GM12892 (cell line): ENCODE results near the gene SYT6. TPM values are rescaled to one million over a fixed set of nuclear protein-coding genes. Genes with fewer than 3 reads are reported as not detected.

Experiments used
- DNase-seq: peaks from one replicate; pipeline ENCODE4 v3.0.0; 2011; ENCODE audit not compliant: insufficient read length
- FAIRE-seq: peaks from 2 replicates; lab custom pipeline; 2011; peaks lifted over from hg19 to GRCh38; lab: Jason Lieb, UNC
- POLR2A ChIP-seq: IDR thresholded peaks from 2 replicates; pipeline ENCODE4 v1.6.1; 2011; ENCODE audit warnings: low read depth, low read length, control low read depth
- POLR2AphosphoS5 ChIP-seq: IDR thresholded peaks from 2 replicates; pipeline ENCODE4 v1.6.1; 2011; ENCODE audit warnings: low read depth, low read length, control low read depth
- TAF1 ChIP-seq: IDR thresholded peaks from 2 replicates; pipeline ENCODE4 v1.6.1; 2011; ENCODE audit warnings: low read depth, mild to moderate bottlenecking, control low read depth, low read length, borderline replicate concordance
- polyA plus RNA-seq: library from polyadenylated mRNA; unstranded; fragments of >200 nt; gene quantifications from one replicate; pipeline ENCODE4 v1.2.1, GENCODE V29; 2012; ENCODE audit warnings: missing spikeins, inconsistent platforms; ENCODE audit not compliant: missing spikeins

Gene SYT6, protein sequence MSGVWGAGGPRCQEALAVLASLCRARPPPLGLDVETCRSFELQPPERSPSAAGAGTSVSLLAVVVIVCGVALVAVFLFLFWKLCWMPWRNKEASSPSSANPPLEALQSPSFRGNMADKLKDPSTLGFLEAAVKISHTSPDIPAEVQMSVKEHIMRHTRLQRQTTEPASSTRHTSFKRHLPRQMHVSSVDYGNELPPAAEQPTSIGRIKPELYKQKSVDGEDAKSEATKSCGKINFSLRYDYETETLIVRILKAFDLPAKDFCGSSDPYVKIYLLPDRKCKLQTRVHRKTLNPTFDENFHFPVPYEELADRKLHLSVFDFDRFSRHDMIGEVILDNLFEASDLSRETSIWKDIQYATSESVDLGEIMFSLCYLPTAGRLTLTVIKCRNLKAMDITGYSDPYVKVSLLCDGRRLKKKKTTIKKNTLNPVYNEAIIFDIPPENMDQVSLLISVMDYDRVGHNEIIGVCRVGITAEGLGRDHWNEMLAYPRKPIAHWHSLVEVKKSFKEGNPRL
- polyA plus RNA-seq, result not detected

DNA sequence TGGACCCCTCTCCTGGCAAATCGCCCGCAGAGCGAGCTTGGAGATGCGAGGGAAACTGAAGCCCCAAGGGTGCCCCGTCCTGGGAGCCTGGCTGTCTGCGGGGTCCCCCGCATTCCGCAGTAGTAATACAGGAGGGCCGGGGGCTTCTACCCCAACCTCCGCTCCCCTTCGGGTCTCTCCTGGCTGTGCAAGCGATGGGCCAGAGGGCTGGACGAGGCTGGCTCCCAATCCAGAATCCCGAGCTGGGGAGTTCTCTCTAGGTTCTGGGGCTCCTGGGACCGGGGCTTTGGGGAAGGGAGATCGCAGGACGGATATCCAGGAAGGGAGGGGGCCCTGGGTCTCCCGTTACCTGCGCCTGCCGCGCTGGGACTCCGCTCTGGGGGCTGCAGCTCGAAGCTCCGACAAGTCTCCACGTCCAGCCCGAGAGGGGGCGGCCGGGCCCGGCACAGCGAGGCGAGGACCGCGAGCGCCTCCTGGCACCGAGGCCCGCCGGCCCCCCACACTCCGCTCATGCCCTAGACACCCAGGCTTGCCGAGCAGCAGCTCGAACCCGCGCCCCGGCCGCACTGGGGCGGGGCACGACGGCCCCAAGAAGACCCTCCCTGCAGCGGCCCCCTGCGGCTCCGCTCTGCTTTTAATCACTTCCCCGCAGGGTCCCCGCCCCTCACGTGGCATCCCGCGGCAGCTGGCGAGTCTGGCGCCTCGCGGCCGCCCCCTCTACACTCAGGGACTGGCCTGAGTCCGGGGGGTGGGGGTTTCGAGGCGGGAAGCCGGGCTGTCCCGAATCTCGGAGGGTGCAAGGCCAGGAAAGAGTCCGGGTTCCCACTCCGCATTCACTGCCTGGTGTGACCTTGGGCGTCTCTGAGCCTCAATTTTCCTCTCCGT is at the start of gene SYT6:
Gene SYT6, minus strand, starts transcription at position 609 of the 885 bp plus-strand sequence. Its CDS starts 97 bp downstream, at position 512.
- DNase-seq, result no peak
- TF ChIP-seq POLR2AphosphoS5 (no peak), TAF1 (no peak), POLR2A (no peak)
- no peak for FAIRE-seq

DNA sequence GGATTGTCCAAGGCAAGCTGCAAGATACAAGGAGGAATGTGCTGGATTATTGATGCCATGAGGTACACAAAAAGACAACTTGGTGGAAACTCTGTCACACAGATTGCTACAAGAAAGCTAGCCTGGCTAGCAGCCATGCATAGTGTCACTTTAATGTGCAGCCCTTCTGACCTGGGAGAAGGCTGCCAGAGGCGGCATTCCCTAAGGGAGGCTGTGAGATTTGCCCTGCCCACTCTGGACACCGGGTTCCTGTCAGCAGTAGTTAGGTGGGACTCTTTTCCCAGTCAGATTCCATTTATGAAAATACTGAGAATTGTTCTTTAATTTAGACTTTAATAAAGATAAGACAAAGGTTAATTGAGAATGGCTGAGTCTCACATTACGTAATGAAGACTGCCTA is 47.8 kb upstream of the SYT6 start:
- DNase-seq, result no peak
- TF ChIP-seq POLR2A, result no peak
- TF ChIP-seq TAF1, result no peak
- no peak for TF ChIP-seq POLR2AphosphoS5
- no peak for FAIRE-seq

DNA sequence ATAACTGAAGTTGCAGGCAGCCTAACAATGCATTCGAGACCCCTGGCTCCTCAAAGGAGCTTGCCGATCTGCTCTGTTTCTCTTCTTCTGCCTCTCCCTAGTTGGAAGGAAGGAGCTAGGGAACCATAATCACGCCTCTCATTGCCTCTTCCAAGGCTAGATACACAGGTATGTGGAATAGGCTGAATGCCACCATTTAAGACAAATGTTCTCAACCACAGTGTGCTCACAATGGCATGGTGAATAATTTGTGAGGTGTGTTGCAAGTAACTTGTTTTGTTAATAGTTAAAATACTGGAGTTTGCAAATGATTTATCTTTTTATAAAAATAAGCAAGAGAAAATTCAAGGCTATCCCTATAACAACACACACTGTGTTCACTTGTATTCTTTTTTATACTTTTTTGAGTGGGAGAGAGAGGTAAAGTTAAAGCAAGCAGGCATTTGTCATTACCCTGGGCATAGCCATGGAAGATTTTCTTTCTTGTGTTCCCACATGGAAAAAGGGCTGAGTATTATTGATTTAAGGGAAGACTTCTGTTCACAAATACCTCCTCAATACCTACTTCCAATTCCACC is 45.4 kb upstream of the SYT6 start:
- TF ChIP-seq TAF1, result no peak
- no peak for TF ChIP-seq POLR2A
- TF ChIP-seq POLR2AphosphoS5, result no peak
- FAIRE-seq (no peak), DNase-seq (no peak)

DNA sequence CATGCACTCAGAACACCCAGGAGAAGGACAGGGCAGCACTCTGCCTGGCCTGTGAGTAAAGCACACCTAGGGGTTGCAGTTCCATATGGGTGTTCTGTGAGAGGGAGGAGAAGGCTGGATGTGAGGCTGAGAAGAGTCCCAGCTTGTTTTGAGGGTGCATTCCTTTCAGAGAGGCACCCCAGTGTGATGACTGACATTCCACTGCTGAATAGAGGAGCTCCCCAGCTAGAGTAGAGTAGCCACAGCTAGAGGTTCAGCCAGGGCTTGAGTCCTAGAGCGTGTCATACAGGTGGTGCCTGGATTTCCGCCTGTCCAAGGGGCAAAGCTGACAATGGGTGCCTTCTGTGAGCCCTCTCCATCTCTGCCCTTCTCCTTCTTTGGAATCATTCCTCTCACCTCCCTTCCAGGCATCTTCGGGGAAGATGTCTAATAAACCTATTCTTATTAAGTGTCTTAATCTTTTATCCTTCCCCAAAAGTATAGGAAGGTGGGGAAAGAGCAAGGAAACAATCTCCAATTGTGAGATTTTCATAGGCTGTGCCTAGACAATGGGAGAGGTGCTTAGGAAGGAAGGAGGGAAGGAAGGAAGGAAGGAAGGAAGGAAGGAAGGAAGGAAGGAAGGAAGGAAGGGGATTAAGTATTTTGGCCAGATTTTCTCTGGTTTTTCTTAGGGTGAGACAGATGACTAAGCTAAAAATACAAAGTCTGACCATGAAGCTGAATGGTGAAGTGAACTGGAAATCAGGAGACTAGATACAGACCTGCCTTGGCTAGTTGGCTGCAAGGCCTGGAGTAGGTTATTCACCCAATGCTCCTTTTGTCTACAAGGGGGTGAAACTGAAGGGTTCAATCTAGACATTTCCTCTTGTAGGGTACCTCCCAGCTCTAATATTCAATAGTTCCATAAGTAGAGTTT is 43.6 kb upstream of the SYT6 start:
- no peak for TF ChIP-seq POLR2A
- no peak for TF ChIP-seq POLR2AphosphoS5
- no peak for TF ChIP-seq TAF1
- DNase-seq (no peak), FAIRE-seq (no peak)

DNA sequence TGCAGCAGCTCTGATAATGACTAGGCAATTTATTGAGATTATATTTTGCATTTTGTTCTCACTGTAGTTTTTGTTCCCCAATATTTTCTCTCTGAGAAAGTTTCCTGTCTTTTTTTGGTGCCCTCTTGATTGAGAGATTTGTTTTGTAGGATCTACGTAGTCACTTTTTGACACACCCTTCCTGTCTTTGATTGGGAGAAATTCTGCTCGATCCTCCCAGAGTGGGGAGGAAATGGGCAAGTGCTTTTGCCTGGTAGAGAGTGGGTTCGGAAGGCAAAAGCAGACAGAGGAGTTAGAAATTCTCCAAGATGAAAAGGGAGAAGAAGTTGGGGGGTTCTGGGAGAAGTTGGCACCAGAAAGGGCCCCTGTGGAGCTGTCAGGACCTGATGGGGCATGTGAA is 42.1 kb upstream of the SYT6 start:
- no peak for FAIRE-seq
- TF ChIP-seq POLR2A, result no peak
- no peak for TF ChIP-seq TAF1
- TF ChIP-seq POLR2AphosphoS5, result no peak

DNA sequence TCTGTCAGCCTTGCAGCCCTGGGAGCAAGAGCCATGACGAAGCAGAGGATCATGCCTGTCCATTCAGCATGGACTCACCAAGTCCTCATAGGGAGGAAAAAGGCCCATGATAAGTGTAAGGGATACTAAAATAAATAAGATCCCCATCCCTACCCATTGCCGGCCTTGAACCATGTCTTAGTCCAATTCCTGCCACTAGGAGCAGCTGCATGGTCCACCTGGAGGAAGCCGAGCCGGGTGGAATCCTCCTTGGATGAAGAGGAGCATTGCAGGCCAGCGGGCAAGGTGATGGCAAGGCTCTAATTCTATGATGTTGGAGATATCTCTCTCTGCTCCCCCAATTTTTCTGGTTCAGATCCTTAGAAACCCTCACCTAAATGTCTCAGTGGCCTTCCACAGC is 38.7 kb upstream of the SYT6 start:
- no peak for TF ChIP-seq POLR2A
- TF ChIP-seq POLR2AphosphoS5, result no peak
- TF ChIP-seq TAF1, result no peak
- FAIRE-seq (no peak), DNase-seq (no peak)

More for the DNA sequence above, 42.1 kb upstream of the SYT6 start:
- DNase-seq, result no peak

DNA sequence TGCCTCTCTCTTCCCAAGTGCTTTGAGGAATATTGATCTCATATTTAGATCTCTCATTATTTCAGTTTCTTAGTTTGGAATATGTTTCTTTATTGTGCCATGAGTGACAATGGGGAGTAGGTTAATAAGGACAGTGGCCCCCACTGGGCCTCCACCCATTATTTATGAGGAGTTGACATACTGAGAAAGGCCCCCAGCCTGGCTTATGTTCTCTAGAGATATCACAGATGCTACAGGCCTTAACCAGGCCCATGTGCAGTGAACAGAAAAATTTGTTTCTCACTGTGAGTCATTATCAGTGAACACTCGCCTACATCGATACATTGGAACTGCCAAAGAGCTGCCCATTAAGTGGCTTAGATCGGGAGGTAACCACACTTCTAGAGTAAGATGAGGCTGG is 35.7 kb upstream of the SYT6 start:
- FAIRE-seq, result no peak
- TF ChIP-seq POLR2A, result no peak
- TF ChIP-seq TAF1, result no peak
- no peak for TF ChIP-seq POLR2AphosphoS5
- no peak for DNase-seq

DNA sequence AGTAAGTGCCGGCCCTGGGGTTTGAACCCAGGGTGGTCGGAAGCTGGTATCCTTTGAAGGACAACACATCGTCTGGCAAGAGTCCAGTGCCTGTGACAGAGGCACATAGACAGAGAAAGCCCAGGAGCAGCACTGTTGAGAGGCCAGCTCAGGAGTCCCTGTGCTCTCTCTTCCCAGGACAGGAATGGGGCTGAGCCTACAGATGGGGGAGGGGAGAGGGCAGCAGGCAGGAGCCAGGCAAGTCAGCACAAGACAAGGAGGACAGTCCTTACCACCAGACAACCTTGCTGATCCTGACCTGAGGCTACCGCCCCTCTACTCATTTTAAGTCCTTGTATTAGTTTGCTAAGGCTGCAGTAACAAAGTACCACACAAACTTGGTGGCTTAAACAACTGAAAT is 27.7 kb upstream of the SYT6 start:
- no peak for DNase-seq
- TF ChIP-seq POLR2A, result no peak
- no peak for TF ChIP-seq POLR2AphosphoS5
- TF ChIP-seq TAF1, result no peak
- FAIRE-seq, result no peak

DNA sequence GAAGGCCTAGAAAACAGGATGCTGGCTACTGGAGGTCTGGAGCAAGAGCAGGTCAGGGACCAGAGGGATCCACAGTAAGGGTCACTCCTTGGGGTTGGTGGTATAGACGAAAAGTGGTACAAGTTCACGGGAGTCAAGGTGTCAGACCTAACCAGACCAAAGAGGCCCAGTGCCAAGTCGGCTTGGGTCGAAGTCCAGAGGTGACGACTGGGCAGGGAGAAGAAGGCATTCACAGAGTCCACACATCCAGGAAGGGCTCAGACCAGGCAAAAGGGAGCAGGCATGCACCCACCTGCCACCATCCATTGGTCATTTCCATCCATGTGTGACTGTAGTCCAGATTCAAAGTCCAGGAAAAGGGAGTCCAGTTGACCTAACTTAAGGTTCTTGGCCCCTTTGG is 27.1 kb upstream of the SYT6 start:
- TF ChIP-seq TAF1, result no peak
- no peak for TF ChIP-seq POLR2AphosphoS5
- TF ChIP-seq POLR2A, result no peak
- FAIRE-seq, result no peak
- no peak for DNase-seq

DNA sequence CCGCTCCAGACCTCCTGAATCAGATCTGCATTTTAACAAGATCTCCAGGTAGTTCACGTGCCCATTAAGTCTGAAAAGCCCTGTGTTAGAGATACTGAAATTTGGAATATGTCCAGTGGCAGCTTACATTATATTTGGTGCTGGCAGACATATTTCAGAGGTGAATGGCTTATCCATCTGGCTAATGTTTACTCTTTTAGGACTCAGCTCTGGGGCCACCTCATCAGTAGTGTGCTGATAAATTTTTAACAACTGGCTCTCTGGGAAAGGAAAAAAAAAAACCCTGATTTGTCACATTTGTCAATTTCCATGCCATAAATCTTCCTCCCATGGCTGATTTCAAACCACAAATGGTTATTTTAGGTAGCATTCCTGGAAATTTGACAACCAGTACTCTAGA is 25.3 kb upstream of the SYT6 start:
- no peak for DNase-seq
- no peak for TF ChIP-seq POLR2A
- no peak for FAIRE-seq

DNA sequence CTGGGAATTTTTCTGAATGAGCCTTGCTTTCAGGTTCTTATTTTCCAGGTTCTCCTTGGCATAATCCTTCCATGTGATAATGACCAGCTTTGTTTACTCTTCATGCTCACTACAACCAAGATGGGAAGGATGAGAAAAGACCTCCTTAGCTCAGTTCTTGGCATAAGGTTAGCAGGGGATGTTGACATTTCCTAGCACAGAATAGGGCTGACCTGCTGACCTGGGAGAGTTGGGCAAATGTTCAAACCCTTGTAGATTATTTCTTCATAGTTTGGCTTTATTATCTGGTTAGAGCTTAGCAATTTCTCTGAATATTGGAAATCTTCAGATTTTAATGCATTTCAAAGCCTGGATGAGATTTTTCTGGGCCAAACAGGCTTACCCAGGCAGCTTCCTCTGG is 23.6 kb upstream of the SYT6 start:
- no peak for TF ChIP-seq POLR2A
- TF ChIP-seq POLR2AphosphoS5, result no peak
- TF ChIP-seq TAF1, result no peak
- DNase-seq (no peak), FAIRE-seq (no peak)
